ENCODE data around the gene PGM1.

The PGM1 gene

GRCh38 chr1:63626222-63626621, 33.0 kb downstream of the PGM1 start:
- no peak for TF ChIP-seq EZH2phosphoT487 (IDR thresholded peaks at IDR 0.05; ENCODE audit: borderline replicate concordance, low read length)
- TF ChIP-seq CTCF (IDR thresholded peaks at IDR 0.05; ENCODE audit: low read depth, low read length, poor library complexity, severe bottlenecking): no peak
- H3K9me3 ChIP-seq (ENCODE audit: control insufficient read depth, insufficient read depth, low read length): no peaks in the 10 kb centered on the region

GRCh38 chr1:63628607-63629006, 35.4 kb downstream of the PGM1 start:
- no peaks in the 10 kb centered on the region for H4K20me1 ChIP-seq (ENCODE audit: control insufficient read depth, insufficient read depth, low read depth, low read length)
- no peaks in the 10 kb centered on the region for H3K9me3 ChIP-seq (ENCODE audit: control insufficient read depth, insufficient read depth, low read length)
- TF ChIP-seq EZH2phosphoT487 (IDR thresholded peaks at IDR 0.05; ENCODE audit: borderline replicate concordance, low read length): no peak
- no peak for TF ChIP-seq CTCF (IDR thresholded peaks at IDR 0.05; ENCODE audit: low read depth, low read length, poor library complexity, severe bottlenecking)
- no peaks in the 10 kb centered on the region for H3K9me2 ChIP-seq (replicated peaks; ENCODE audit: control insufficient read depth, low read length)
- H3K27me3 ChIP-seq (ENCODE audit: control insufficient read depth, low read length): no peaks in the 10 kb centered on the region
- H3K4me3 ChIP-seq (ENCODE audit: low read length): no peak overlapping the region
- no peak overlapping the region for H3K4me2 ChIP-seq (ENCODE audit: low read length)
- H3K36me3 ChIP-seq (ENCODE audit: control insufficient read depth, low read length): peaks cover 26% of the 10 kb centered on the region
- no peaks in the 10 kb centered on the region for H3K4me1 ChIP-seq (ENCODE audit: control insufficient read depth, low read length)
- H3F3A ChIP-seq (ENCODE audit: control insufficient read depth, insufficient read depth): no peaks in the 10 kb centered on the region
- no peaks in the 10 kb centered on the region for H3K79me2 ChIP-seq (ENCODE audit: control insufficient read depth, low read length)
- no peak overlapping the region for H3K27ac ChIP-seq (ENCODE audit: low read depth, low read length)

More at GRCh38 chr1:63626222-63626621, 33.0 kb downstream of the PGM1 start:
- Histone ChIP-seq H3K4me1 (ENCODE audit: control insufficient read depth, low read length) (no peaks in the 10 kb centered on the region), H4K20me1 (ENCODE audit: control insufficient read depth, insufficient read depth, low read depth, low read length) (no peaks in the 10 kb centered on the region), H3K27ac (ENCODE audit: low read depth, low read length) (no peak overlapping the region), H3F3A (ENCODE audit: control insufficient read depth, insufficient read depth) (no peaks in the 10 kb centered on the region), H3K36me3 (ENCODE audit: control insufficient read depth, low read length) (peaks cover 13% of the 10 kb centered on the region), H3K4me3 (ENCODE audit: low read length) (no peak overlapping the region), H3K9me2 (replicated peaks; ENCODE audit: control insufficient read depth, low read length) (no peaks in the 10 kb centered on the region), H3K79me2 (ENCODE audit: control insufficient read depth, low read length) (no peaks in the 10 kb centered on the region), H3K4me2 (ENCODE audit: low read length) (no peak overlapping the region), H3K27me3 (ENCODE audit: control insufficient read depth, low read length) (no peaks in the 10 kb centered on the region)

- Histone ChIP-seq H3K79me2 (ENCODE audit: control insufficient read depth, low read length) (no peaks in the 10 kb centered on the region), H3K27ac (ENCODE audit: low read depth, low read length) (no peak overlapping the region)
Measured at GRCh38 chr1:63630238-63630637, 37.0 kb downstream of the PGM1 start.

More at GRCh38 chr1:63630238-63630637, 37.0 kb downstream of the PGM1 start:
- no peak overlapping the region for H3K4me3 ChIP-seq (ENCODE audit: low read length)
- no peaks in the 10 kb centered on the region for H3F3A ChIP-seq (ENCODE audit: control insufficient read depth, insufficient read depth)
- peaks cover 35% of the 10 kb centered on the region for H3K36me3 ChIP-seq (ENCODE audit: control insufficient read depth, low read length)
- no peaks in the 10 kb centered on the region for H4K20me1 ChIP-seq (ENCODE audit: control insufficient read depth, insufficient read depth, low read depth, low read length)
- H3K4me1 ChIP-seq (ENCODE audit: control insufficient read depth, low read length): no peaks in the 10 kb centered on the region
- no peak overlapping the region for H3K4me2 ChIP-seq (ENCODE audit: low read length)
- no peaks in the 10 kb centered on the region for H3K27me3 ChIP-seq (ENCODE audit: control insufficient read depth, low read length)
- H3K9me2 ChIP-seq (replicated peaks; ENCODE audit: control insufficient read depth, low read length): no peaks in the 10 kb centered on the region
- no peak for TF ChIP-seq CTCF (IDR thresholded peaks at IDR 0.05; ENCODE audit: low read depth, low read length, poor library complexity, severe bottlenecking)
- TF ChIP-seq EZH2phosphoT487 (IDR thresholded peaks at IDR 0.05; ENCODE audit: borderline replicate concordance, low read length): no peak
- H3K9me3 ChIP-seq (ENCODE audit: control insufficient read depth, insufficient read depth, low read length): no peaks in the 10 kb centered on the region
